ENCODE results near the gene ZNF610. TPM values are rescaled to one million over a fixed set of nuclear protein-coding genes. Genes with fewer than 3 reads are reported as not detected.
"Not testable (repeated sequence)": the region's sequence is repeated elsewhere in the genome, so short reads cannot be mapped to it uniquely, and the experiment has no call there.

The ZNF610 gene
- total RNA-seq, 1 donor from 2014 or later, result 5.8 TPM

DNA sequence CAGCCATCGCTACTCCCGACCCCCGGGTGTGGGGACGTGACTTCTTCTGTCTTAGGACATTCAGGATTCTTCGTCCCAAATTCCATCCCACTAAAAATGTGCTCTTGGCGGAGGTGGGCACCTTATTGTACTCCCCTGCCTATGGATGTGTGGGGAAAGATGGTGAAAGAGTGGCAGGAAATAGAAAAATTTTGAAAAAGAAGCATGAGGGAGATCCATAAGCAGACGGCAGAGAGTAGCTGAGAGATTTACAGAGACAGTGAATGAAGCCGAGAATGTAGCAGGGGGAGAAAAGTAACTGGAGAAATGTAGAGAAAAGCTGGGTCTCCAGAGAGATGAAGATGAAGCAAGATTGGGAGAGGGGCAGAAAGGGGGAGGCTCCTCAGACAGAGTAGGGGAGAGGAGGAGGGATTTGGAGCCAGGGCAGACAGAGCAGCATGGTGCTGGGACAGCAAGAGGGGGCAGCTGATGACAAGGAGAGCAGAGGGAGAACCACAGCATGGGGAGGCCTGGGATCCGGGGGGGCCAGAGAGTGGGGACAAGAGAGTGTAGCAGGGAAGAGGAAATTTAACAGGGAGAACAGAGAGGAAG lies 843 bp downstream of the ZNF610 start:
- DNase-seq (ENCODE audit: low read depth), result no peak
- Histone ChIP-seq H3K4me3 (ENCODE audit: low read depth, low read length) (peak overlapping the region; percentile 57), H3K27me3 (ENCODE audit: control insufficient read depth, insufficient read depth, low read length) (no peaks in the 10 kb centered on the region), H3K36me3 (ENCODE audit: control insufficient read depth, insufficient read depth, low read length) (no peaks in the 10 kb centered on the region)
- TF ChIP-seq, protein P1, sequence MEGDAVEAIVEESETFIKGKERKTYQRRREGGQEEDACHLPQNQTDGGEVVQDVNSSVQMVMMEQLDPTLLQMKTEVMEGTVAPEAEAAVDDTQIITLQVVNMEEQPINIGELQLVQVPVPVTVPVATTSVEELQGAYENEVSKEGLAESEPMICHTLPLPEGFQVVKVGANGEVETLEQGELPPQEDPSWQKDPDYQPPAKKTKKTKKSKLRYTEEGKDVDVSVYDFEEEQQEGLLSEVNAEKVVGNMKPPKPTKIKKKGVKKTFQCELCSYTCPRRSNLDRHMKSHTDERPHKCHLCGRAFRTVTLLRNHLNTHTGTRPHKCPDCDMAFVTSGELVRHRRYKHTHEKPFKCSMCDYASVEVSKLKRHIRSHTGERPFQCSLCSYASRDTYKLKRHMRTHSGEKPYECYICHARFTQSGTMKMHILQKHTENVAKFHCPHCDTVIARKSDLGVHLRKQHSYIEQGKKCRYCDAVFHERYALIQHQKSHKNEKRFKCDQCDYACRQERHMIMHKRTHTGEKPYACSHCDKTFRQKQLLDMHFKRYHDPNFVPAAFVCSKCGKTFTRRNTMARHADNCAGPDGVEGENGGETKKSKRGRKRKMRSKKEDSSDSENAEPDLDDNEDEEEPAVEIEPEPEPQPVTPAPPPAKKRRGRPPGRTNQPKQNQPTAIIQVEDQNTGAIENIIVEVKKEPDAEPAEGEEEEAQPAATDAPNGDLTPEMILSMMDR (IDR thresholded peaks at IDR 0.05; ENCODE audit: insufficient read depth, low read length, poor library complexity, severe bottlenecking), result no peak

DNA sequence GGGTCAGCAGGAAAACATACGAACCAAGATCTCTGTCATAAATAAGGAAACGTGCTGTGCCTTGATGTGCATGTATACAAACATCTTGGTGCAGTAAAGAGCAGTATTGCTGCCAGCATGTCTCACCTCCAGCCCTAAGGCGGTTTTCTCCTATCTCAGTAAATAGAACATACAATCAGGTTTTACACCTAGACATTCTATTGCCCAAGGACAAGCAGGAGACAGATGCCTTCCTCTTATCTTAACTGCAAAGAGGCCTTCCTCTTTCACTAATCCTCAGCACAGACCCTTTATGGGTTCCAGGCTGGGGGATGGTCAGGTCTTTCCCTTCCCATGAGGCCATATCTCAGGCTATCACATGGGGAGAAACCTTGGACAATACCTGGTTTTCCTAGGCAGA lies 3.0 kb downstream of the ZNF610 start:
- not testable (repeated sequence) for H3K4me3 ChIP-seq (ENCODE audit: low read depth, low read length); H3K36me3 ChIP-seq (ENCODE audit: control insufficient read depth, insufficient read depth, low read length); DNase-seq (ENCODE audit: low read depth); H3K27me3 ChIP-seq (ENCODE audit: control insufficient read depth, insufficient read depth, low read length)

DNA sequence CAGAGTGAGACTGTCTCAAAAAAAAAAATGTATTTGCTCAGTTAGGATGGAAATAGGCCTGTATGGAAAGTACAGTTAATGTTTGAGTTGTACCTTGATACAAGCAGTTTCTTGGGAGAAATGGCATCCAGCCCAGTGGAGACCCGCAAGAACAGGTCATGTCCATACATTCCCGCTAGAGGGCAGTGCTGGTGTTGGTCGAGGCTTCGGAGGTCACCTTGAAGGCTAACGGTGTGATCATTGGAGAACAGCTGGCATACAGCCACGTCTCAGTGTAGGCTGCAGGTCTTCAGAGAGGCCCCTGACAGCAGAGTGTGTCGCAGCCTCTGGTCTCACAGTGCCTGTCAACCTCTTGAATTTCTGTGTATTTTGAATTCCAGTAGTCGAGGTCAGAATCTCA lies 7.5 kb downstream of the ZNF610 start:
- H3K36me3 ChIP-seq (ENCODE audit: control insufficient read depth, insufficient read depth, low read length), result no peaks in the 10 kb centered on the region
- TF ChIP-seq, protein P1 (IDR thresholded peaks at IDR 0.05; ENCODE audit: insufficient read depth, low read length, poor library complexity, severe bottlenecking), result peak; percentile 33
- H3K4me3 ChIP-seq (ENCODE audit: low read depth, low read length), result no peak overlapping the region
- no peak for DNase-seq (ENCODE audit: low read depth)
- no peaks in the 10 kb centered on the region for H3K27me3 ChIP-seq (ENCODE audit: control insufficient read depth, insufficient read depth, low read length)

DNA sequence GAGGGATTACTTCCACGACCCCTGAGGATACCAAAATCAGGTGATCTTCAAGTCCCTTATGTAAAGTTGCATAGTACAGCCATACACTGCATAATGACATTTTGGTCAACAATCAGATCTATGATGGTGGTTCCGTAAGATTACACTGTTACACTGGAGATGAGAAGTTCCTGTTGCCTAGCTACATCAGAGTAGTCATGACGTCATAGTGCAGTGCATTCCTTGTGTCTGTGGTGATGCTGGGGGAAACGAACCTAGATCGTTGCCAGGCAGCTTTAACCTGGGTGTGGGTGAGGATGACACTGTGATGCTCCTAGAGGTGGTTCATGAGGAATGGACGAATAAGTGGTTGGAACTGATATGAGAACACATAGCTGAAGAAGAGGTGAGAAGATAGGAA lies 9.1 kb downstream of the ZNF610 start:
- Histone ChIP-seq H3K27me3 (ENCODE audit: control insufficient read depth, insufficient read depth, low read length) (no peaks in the 10 kb centered on the region), H3K36me3 (ENCODE audit: control insufficient read depth, insufficient read depth, low read length) (no peaks in the 10 kb centered on the region), H3K4me3 (ENCODE audit: low read depth, low read length) (no peak overlapping the region)
- TF ChIP-seq, protein P1 (IDR thresholded peaks at IDR 0.05; ENCODE audit: insufficient read depth, low read length, poor library complexity, severe bottlenecking), result no peak
- no peak for DNase-seq (ENCODE audit: low read depth)

DNA sequence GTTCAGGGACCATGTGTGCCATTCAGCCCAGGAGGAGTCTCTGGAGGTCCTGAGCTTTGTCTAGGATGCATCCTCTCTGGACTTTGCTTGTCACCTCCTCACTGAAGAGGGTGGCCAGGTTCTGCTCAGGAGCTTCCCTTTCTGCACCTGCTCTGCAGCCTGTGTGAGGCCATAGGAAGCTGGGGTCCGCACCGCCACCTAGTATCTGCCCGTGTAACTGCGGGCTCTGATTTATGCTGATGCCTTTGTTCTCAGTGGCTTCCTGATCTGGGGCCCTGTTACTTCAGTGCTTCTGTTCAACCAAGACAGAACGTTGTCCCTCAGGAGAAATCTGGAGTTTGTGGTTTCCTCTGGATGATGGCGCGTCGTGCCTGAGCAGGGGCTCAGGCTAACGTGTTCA lies 15.5 kb downstream of the ZNF610 start:
- H3K36me3 ChIP-seq (ENCODE audit: control insufficient read depth, insufficient read depth, low read length), result no peaks in the 10 kb centered on the region
- TF ChIP-seq, protein P1 (IDR thresholded peaks at IDR 0.05; ENCODE audit: insufficient read depth, low read length, poor library complexity, severe bottlenecking), result no peak

DNA sequence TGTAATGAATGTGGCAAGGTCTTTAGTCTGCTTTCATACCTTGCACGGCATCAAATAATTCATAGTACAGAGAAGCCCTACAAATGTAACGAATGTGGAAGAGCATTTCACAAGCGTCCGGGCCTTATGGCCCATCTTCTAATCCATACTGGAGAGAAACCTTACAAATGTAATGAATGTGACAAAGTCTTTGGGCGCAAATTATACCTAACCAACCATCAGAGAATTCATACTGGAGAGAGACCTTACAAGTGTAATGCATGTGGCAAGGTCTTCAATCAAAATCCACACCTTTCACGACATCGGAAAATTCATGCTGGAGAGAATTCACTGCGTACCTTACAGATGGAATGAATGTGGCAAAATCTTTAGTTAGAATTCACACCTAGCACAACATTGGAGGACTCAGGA lies 30.4 kb downstream of the ZNF610 start:
- DNase-seq (ENCODE audit: low read depth), result no peak
- TF ChIP-seq, protein P1 (IDR thresholded peaks at IDR 0.05; ENCODE audit: insufficient read depth, low read length, poor library complexity, severe bottlenecking), result no peak
- no peaks in the 10 kb centered on the region for H3K27me3 ChIP-seq (ENCODE audit: control insufficient read depth, insufficient read depth, low read length)
- no peak overlapping the region for H3K4me3 ChIP-seq (ENCODE audit: low read depth, low read length)
- no peaks in the 10 kb centered on the region for H3K36me3 ChIP-seq (ENCODE audit: control insufficient read depth, insufficient read depth, low read length)

More for the DNA sequence above, 15.5 kb downstream of the ZNF610 start:
- DNase-seq (ENCODE audit: low read depth), result no peak
- no peak overlapping the region for H3K4me3 ChIP-seq (ENCODE audit: low read depth, low read length)
- no peaks in the 10 kb centered on the region for H3K27me3 ChIP-seq (ENCODE audit: control insufficient read depth, insufficient read depth, low read length)

Measured in kidney epithelial cell (primary cell).